HEK293 (cell line): ENCODE measurements around the gene RIN2.

Experiments
- MYNN ChIP-seq: fragments of 450-650 bp; formaldehyde crosslinking; IDR thresholded peaks from 2 replicates; pipeline ENCODE4 v1.5.1; 2016; ENCODE audit warnings: missing biosample characterization, missing genetic modification characterization, borderline replicate concordance
- SP3 ChIP-seq: fragments of 450-650 bp; formaldehyde crosslinking; IDR thresholded peaks from 2 replicates; pipeline ENCODE4 v1.5.1; 2016; ENCODE audit warnings: missing biosample characterization, missing genetic modification characterization
- TCF7L2 ChIP-seq: IDR thresholded peaks from 2 replicates; pipeline ENCODE4 v1.6.1; 2011; ENCODE audit warnings: low read depth, mild to moderate bottlenecking, inconsistent platforms, low read length, moderate library complexity, borderline replicate concordance
- ZBTB48 ChIP-seq: fragments of 450-650 bp; formaldehyde crosslinking; IDR thresholded peaks from 2 replicates; pipeline ENCODE4 v1.5.1; 2016; ENCODE audit warnings: missing biosample characterization, missing genetic modification characterization
- ZFP3 ChIP-seq: fragments of 450-650 bp; formaldehyde crosslinking; IDR thresholded peaks from 2 replicates; pipeline ENCODE4 v1.5.1; 2016; ENCODE audit warnings: low read depth, missing biosample characterization, missing genetic modification characterization
- ZFP69B ChIP-seq: fragments of 450-650 bp; formaldehyde crosslinking; IDR thresholded peaks from 2 replicates; pipeline ENCODE4 v1.5.1; 2016; ENCODE audit warnings: missing biosample characterization, missing genetic modification characterization
- ZNF24 ChIP-seq: fragments of 450-650 bp; formaldehyde crosslinking; IDR thresholded peaks from 2 replicates; pipeline ENCODE4 v1.5.1; 2016; ENCODE audit warnings: missing biosample characterization, missing genetic modification characterization
- ZNF274 ChIP-seq, 2 experiments: fragments of 200-500 bp in 1 of 2; fragments of 450-650 bp in 1 of 2; sonication (Bioruptor generic) in 1 of 2; formaldehyde crosslinking in 1 of 2; IDR thresholded peaks; 2 replicates each; pipeline versions ENCODE4 v1.5.1 to v1.6.1; 2014 to 2016; ENCODE audit warnings: borderline replicate concordance in 1 of 2, inconsistent platforms in 1 of 2, low read length in 1 of 2, missing biosample characterization in 1 of 2, missing genetic modification characterization in 1 of 2
- ZNF555 ChIP-seq: fragments of 450-650 bp; formaldehyde crosslinking; conservative IDR thresholded peaks from 2 replicates; pipeline ENCODE4 v1.5.1; 2017; ENCODE audit warnings: missing biosample characterization, mild to moderate bottlenecking, missing genetic modification characterization, inconsistent platforms
- TF ChIP-seq, protein P1 (sequence below): fragments of 450-650 bp; formaldehyde crosslinking; IDR thresholded peaks from 2 replicates; pipeline ENCODE4 v1.5.1; 2016; ENCODE audit warnings: missing biosample characterization, missing genetic modification characterization
- TF ChIP-seq, protein P2 (sequence below): fragments of 450-650 bp; formaldehyde crosslinking; IDR thresholded peaks from 2 replicates; pipeline ENCODE4 v1.5.1; 2016; ENCODE audit warnings: missing biosample characterization, missing genetic modification characterization
- TF ChIP-seq, protein P3 (sequence below): fragments of 450-650 bp; formaldehyde crosslinking; IDR thresholded peaks from 2 replicates; pipeline ENCODE4 v1.5.1; 2016; ENCODE audit warnings: missing biosample characterization, missing genetic modification characterization
- TF ChIP-seq, protein P4 (sequence below): fragments of 450-650 bp; formaldehyde crosslinking; IDR thresholded peaks from 2 replicates; pipeline ENCODE4 v1.5.1; 2016; ENCODE audit warnings: missing biosample characterization, missing genetic modification characterization

DNA sequence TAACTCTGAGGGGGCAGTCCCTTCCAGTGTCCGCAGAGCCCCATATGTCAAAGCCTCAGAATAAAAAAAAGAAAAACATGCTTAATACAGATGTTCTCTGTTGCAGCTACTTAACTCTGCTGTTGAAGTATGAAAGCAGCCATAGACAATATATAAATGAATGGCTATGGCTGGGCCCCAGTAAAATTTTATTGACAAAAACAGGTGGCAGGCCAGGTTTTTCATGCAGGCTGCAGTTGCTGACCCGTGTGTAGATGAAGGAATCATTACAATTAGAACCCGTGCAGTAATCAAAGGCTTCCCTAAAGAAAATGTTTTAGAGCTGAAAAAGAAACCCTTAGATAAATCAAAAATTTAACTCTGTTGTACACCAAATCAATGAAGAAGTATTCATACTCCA, 13.0 kb upstream of the RIN2 start:
- TF ChIP-seq, protein P1, sequence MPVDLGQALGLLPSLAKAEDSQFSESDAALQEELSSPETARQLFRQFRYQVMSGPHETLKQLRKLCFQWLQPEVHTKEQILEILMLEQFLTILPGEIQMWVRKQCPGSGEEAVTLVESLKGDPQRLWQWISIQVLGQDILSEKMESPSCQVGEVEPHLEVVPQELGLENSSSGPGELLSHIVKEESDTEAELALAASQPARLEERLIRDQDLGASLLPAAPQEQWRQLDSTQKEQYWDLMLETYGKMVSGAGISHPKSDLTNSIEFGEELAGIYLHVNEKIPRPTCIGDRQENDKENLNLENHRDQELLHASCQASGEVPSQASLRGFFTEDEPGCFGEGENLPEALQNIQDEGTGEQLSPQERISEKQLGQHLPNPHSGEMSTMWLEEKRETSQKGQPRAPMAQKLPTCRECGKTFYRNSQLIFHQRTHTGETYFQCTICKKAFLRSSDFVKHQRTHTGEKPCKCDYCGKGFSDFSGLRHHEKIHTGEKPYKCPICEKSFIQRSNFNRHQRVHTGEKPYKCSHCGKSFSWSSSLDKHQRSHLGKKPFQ (tag by site-specific recombination), result no peak
- TF ChIP-seq, protein P2, sequence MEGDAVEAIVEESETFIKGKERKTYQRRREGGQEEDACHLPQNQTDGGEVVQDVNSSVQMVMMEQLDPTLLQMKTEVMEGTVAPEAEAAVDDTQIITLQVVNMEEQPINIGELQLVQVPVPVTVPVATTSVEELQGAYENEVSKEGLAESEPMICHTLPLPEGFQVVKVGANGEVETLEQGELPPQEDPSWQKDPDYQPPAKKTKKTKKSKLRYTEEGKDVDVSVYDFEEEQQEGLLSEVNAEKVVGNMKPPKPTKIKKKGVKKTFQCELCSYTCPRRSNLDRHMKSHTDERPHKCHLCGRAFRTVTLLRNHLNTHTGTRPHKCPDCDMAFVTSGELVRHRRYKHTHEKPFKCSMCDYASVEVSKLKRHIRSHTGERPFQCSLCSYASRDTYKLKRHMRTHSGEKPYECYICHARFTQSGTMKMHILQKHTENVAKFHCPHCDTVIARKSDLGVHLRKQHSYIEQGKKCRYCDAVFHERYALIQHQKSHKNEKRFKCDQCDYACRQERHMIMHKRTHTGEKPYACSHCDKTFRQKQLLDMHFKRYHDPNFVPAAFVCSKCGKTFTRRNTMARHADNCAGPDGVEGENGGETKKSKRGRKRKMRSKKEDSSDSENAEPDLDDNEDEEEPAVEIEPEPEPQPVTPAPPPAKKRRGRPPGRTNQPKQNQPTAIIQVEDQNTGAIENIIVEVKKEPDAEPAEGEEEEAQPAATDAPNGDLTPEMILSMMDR, result no peak
- no peak for TF ChIP-seq TCF7L2
- TF ChIP-seq, protein P3, sequence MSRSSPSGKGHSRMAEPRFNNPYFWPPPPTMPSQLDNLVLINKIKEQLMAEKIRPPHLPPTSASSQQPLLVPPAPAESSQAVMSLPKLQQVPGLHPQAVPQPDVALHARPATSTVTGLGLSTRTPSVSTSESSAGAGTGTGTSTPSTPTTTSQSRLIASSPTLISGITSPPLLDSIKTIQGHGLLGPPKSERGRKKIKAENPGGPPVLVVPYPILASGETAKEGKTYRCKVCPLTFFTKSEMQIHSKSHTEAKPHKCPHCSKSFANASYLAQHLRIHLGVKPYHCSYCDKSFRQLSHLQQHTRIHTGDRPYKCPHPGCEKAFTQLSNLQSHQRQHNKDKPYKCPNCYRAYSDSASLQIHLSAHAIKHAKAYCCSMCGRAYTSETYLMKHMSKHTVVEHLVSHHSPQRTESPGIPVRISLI, result no peak
- TF ChIP-seq SP3, result no peak
- TF ChIP-seq, protein P4, sequence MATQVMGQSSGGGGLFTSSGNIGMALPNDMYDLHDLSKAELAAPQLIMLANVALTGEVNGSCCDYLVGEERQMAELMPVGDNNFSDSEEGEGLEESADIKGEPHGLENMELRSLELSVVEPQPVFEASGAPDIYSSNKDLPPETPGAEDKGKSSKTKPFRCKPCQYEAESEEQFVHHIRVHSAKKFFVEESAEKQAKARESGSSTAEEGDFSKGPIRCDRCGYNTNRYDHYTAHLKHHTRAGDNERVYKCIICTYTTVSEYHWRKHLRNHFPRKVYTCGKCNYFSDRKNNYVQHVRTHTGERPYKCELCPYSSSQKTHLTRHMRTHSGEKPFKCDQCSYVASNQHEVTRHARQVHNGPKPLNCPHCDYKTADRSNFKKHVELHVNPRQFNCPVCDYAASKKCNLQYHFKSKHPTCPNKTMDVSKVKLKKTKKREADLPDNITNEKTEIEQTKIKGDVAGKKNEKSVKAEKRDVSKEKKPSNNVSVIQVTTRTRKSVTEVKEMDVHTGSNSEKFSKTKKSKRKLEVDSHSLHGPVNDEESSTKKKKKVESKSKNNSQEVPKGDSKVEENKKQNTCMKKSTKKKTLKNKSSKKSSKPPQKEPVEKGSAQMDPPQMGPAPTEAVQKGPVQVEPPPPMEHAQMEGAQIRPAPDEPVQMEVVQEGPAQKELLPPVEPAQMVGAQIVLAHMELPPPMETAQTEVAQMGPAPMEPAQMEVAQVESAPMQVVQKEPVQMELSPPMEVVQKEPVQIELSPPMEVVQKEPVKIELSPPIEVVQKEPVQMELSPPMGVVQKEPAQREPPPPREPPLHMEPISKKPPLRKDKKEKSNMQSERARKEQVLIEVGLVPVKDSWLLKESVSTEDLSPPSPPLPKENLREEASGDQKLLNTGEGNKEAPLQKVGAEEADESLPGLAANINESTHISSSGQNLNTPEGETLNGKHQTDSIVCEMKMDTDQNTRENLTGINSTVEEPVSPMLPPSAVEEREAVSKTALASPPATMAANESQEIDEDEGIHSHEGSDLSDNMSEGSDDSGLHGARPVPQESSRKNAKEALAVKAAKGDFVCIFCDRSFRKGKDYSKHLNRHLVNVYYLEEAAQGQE, result no peak
- no peak for TF ChIP-seq MYNN (tag by site-specific recombination)
- TF ChIP-seq ZNF555 (tag by site-specific recombination), result no peak
- TF ChIP-seq ZNF274 (IDR thresholded peaks at IDR 0.05; ENCODE audit: low read length), result no peak
- TF ChIP-seq ZNF274 (tag by site-specific recombination; IDR thresholded peaks at IDR 0.05; ENCODE audit: borderline replicate concordance), result no peak
- no peak for TF ChIP-seq ZNF24 (tag by site-specific recombination)
- no peak for TF ChIP-seq ZBTB48 (tag by site-specific recombination)
- TF ChIP-seq ZFP69B (tag by site-specific recombination), result no peak
- TF ChIP-seq ZFP3 (tag by site-specific recombination), result no peak
